GM18505 (cell line): ENCODE results near the gene EHD2.
"Not testable (repeated sequence)": the region's sequence is repeated elsewhere in the genome, so short reads cannot be mapped to it uniquely, and the experiment has no call there.

ENCODE experiments used
- ATAC-seq: cut with Tn5 transposase; IDR thresholded peaks from one replicate; pipeline ENCODE4 v1.9.1; 2021; ENCODE audit not compliant: unreplicated experiment
- POLR2A ChIP-seq: IDR thresholded peaks from 4 replicates; pipeline ENCODE4 v1.6.1; 2011; ENCODE audit warnings: borderline replicate concordance; ENCODE audit not compliant: insufficient read depth, insufficient read length; ENCODE audit errors: extremely low read depth

EHD2 gene

DNA sequence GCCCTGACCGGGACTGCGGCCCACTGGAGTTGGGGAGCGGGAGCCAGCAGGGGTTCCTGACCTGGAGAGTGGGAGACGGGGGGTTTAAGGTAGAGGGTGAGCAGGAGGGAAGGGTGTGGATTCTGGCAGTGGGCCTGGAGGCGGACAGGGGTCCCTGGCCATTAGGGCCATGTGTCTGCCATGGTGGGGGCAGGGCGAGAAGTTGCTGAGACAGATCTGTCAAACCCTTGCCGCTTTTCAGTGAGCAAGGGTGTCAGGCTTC lies 53.1 kb downstream of the EHD2 start:
- no peak for ATAC-seq
- no peak for TF ChIP-seq POLR2A

DNA sequence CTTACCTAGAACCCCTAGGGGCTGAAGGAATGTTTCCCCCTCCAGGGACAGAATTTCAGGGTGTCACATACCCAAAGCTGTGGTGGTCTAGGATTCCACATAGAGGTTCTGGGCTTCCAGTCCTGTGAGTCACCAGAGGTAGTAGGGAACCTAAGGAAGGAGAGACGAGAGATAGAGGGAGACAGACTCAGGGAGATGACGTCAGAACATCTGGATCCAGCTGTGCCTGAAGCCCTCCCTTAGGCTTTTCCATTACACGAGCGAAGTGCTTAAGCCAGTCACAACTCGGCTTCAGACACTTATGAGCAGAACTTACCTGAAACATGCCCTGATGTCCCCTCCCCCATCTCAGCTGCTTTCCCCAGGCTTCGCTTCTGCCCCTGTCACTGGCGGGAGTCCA lies 53.4 kb downstream of the EHD2 start:
- no peak for ATAC-seq
- TF ChIP-seq POLR2A = no peak

DNA sequence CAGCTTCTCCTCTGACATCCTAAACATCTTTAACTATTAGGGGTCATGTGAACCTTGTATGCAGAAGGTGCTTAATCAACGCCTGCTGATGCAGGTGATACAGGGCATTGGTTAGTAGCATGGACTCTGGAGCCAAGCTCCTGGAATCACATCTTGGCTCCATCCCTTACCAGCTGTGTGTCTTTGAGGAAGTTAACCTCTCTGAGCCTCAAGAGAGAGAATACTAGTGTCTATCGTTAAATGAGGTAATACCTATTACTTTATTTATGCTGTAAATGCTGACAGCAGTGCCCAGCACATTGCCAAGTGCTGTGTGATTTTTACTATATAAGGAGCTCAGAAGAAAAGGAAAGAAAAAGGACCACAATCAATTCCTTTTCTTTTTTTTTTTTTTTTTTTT lies 54.1 kb downstream of the EHD2 start:
- ATAC-seq = no peak
- no peak for TF ChIP-seq POLR2A

DNA sequence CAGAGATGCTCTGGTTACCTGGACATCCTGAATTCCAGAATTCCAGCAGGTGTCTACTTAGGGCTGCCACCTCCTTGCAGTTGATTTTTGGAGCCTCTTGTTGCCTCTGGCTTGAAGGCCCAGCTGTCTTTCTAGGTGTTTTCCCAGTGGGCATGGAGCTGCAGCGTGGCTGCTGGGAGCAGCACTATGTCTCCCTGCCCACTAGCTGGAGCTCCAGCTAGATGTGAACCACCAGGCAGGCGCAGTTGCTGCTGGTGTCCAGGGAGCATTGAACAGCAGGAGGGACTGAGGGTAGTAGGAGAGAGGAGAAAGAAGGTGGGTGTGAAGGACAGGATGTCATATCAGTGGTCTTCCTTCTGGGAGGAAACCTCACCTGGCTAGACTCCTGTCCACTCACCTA lies 55.4 kb downstream of the EHD2 start:
- ATAC-seq = no peak
- TF ChIP-seq POLR2A = no peak

DNA sequence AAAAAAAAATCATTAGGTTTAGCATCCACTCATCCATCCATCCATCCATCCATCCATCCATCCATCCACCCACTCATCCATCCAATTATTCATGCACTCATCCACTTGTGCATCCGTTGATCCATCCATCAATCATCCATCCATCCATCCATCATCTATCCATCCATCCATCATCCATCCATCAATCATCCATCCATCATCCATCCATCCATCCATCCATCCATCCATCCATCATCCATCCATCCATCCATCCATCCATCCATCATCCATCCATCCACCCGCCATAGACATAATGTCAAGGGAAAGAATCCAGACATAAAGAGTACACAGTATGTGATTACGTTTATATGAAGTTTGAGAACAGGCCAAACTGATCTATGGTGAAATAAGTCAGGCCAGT lies 56.3 kb downstream of the EHD2 start:
- ATAC-seq = no peak
- TF ChIP-seq POLR2A = no peak

GRCh38 chr19:47771291-47771690 lies 58.1 kb downstream of the EHD2 start:
- not testable (repeated sequence) for ATAC-seq

- no peak for TF ChIP-seq POLR2A
- ATAC-seq = no peak
These were observed 63.3 kb downstream of the EHD2 start for GRCh38 chr19:47776568-47776967.

DNA sequence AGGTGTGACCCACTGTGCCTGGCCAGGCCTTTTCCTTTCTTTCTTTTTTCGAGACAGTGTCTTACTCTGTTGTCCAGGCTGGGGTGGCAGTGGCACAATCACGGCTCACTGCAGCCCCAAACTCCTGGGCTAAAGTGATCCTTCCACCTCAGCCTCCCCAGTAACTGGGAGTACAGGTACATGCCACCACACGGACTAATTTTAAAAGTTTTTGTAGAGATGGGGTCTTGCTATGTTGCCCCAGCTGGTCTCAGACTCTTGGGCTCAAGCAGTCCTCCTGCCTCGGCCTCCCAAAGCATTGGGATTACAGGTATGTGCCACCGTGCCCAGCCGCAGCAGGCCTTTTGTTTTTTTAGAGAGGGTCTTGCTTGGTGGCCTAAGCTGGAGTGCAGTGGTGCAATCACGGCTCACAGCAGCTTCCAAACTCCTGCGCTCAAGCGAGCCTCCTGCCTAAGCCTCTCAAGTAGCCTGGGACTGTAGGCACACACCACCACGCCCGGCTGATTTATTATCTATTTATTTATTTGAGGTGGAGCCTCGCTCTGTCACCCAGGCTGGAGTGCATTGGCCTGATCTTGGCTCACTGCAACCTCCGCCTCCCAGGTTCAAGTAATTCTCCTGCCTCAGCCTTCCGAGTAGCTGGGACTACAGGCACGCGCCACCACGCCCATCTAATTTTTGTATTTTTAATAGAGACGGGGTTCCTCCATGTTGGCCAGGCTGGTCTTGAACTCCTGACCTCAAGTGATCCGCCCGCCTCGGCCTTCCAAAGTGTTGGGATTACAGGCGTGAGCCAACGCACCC lies 64.2 kb downstream of the EHD2 start:
- not testable (repeated sequence) for ATAC-seq

GRCh38 chr19:47778049-47778953 lies 65.1 kb downstream of the EHD2 start, which contains the start of gene SELENOW:
TSS of gene SELENOW (plus strand) at chr19:47778703. CDS start at chr19:47778786, 83 bp downstream.
- TF ChIP-seq POLR2A = peak; percentile 98
- no peak for ATAC-seq

DNA sequence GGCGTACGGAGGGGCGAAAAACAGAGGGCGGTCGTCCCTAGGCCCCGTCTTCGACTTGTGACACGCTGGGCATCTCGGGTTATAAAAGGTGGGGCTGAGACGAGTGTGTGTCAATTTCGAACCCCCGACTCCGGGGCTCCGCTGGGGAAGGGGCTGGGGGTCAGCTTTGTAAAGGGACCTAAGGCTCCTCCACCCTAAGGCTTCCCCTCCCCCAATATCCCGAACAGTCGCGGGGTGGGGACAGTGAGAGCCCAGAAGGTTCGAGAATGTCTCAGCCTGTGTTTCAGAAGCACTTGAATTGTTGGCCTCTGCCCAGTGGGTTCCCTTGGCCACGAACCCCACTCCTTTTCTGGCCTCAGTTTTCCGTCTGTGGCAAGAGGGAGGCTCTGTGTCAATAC lies 65.7 kb downstream of the EHD2 start:
- no peak for ATAC-seq
- no peak for TF ChIP-seq POLR2A

- no peak for ATAC-seq
These were observed 66.4 kb downstream of the EHD2 start for GRCh38 chr19:47779524-47780214.

DNA sequence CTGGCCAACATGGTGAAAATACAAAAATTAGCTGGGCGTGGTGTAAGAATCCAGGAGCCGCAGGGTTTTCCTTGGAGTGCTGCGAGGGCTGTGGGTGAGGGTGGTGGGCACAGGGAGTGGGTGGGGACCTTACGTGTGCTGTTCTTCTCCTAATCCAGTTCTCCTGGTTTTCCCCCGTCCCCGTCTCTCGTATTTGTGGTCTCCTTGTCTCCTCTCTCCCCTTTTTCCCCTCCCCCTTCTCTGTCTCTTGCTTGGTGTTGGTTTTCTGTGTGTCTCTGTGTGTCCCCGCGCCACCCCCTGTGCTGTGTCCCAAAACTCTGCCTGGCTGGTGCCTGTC lies 67.0 kb downstream of the EHD2 start:
- no peak for TF ChIP-seq POLR2A
- no peak for ATAC-seq

More at GRCh38 chr19:47779524-47780214, 66.4 kb downstream of the EHD2 start:
- no peak for TF ChIP-seq POLR2A

DNA sequence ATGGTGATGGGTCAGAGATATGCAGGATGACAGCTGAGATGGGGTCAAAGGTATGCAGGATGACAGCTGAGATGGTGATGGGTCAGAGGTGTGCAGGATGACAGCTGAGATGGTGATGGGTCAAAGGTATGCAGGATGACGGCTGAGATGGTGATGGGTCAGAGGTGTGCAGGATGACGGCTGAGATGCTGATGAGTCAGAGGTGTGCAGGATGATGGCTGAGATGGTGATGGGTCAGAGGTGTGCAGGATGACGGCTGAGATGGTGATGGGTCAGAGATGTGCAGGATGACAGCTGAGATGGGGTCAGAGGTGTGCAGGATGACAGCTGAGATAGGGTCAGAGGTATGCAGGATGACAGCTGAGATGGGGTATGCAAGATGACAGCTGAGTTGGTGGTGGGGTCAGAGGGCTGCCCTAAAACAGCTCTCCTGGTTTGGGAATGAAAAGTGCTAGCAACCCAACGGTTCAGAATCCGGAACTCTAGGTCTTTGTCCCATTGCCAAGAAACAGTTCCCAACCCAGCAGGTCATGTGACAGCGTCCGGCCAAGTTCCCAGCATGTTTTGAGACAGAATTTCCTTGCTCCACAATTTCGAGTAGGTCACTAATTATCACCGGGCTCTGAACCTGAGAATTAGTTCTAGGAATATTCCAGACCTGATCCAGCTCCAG lies 68.5 kb downstream of the EHD2 start:
- no peak for ATAC-seq
- TF ChIP-seq POLR2A = no peak
